ENCODE results near the gene GLDN. TPM values are rescaled to one million over a fixed set of nuclear protein-coding genes. Genes with fewer than 3 reads are reported as not detected.

Gene GLDN
- polyA plus RNA-seq, 1 donor from 2014 or later = 0.58 TPM

DNA sequence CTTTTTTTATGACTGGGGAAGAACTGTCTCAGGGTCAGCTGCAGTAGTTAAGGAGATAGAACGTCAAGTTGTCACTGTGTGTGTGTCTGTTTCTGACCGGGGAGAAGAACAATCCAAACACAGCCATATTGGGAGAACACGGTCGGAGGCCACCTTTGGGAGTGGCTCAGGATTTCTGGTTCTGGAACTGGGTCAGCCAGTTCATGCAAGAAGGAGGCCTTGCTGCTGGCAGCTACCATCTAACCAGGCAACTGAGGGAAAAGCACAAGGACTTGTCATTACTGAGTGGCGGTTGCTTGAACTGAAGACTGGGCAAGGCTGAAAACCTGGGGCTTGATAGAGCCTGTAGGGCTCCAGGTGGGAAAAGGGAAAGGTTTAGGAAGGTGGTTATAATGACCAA is 24.6 kb downstream of the GLDN start:
- H3K9me2 ChIP-seq (ENCODE audit: insufficient read depth, low read length) = no peaks in the 10 kb centered on the region
- no peaks in the 10 kb centered on the region for H3K9me3 ChIP-seq (ENCODE audit: low read length)
- H2AFZ ChIP-seq (ENCODE audit: low read depth, low read length) = no peak overlapping the region
- no peaks in the 10 kb centered on the region for H3F3A ChIP-seq (ENCODE audit: insufficient read depth, low read length, poor library complexity, severe bottlenecking)
- H3K27ac ChIP-seq (ENCODE audit: low read length) = no peak overlapping the region
- H3K4me3 ChIP-seq (ENCODE audit: low read length) = no peak overlapping the region
- H3K36me3 ChIP-seq (ENCODE audit: insufficient read depth, low read length) = no peaks in the 10 kb centered on the region
- H3K79me2 ChIP-seq (replicated peaks; ENCODE audit: insufficient read depth, low read length) = no peaks in the 10 kb centered on the region
- TF ChIP-seq POLR2AphosphoS5 (IDR thresholded peaks at IDR 0.05) (no peak), EZH2 (IDR thresholded peaks at IDR 0.05; ENCODE audit: borderline replicate concordance, insufficient read depth, low read length, poor library complexity, severe bottlenecking) (no peak), RAD21 (conservative IDR thresholded peaks at IDR 0.05) (no peak), SMC3 (conservative IDR thresholded peaks at IDR 0.05; ENCODE audit: poor library complexity) (no peak), EP300 (conservative IDR thresholded peaks at IDR 0.05; ENCODE audit: poor library complexity, severe bottlenecking) (no peak), TAF1 (IDR thresholded peaks at IDR 0.05; ENCODE audit: low read depth) (no peak), MXI1 (conservative IDR thresholded peaks at IDR 0.05; ENCODE audit: poor library complexity, severe bottlenecking) (no peak)
- TF ChIP-seq, protein P1, sequence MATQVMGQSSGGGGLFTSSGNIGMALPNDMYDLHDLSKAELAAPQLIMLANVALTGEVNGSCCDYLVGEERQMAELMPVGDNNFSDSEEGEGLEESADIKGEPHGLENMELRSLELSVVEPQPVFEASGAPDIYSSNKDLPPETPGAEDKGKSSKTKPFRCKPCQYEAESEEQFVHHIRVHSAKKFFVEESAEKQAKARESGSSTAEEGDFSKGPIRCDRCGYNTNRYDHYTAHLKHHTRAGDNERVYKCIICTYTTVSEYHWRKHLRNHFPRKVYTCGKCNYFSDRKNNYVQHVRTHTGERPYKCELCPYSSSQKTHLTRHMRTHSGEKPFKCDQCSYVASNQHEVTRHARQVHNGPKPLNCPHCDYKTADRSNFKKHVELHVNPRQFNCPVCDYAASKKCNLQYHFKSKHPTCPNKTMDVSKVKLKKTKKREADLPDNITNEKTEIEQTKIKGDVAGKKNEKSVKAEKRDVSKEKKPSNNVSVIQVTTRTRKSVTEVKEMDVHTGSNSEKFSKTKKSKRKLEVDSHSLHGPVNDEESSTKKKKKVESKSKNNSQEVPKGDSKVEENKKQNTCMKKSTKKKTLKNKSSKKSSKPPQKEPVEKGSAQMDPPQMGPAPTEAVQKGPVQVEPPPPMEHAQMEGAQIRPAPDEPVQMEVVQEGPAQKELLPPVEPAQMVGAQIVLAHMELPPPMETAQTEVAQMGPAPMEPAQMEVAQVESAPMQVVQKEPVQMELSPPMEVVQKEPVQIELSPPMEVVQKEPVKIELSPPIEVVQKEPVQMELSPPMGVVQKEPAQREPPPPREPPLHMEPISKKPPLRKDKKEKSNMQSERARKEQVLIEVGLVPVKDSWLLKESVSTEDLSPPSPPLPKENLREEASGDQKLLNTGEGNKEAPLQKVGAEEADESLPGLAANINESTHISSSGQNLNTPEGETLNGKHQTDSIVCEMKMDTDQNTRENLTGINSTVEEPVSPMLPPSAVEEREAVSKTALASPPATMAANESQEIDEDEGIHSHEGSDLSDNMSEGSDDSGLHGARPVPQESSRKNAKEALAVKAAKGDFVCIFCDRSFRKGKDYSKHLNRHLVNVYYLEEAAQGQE (IDR thresholded peaks at IDR 0.05; ENCODE audit: borderline replicate concordance) = no peak
- TF ChIP-seq, protein P2, sequence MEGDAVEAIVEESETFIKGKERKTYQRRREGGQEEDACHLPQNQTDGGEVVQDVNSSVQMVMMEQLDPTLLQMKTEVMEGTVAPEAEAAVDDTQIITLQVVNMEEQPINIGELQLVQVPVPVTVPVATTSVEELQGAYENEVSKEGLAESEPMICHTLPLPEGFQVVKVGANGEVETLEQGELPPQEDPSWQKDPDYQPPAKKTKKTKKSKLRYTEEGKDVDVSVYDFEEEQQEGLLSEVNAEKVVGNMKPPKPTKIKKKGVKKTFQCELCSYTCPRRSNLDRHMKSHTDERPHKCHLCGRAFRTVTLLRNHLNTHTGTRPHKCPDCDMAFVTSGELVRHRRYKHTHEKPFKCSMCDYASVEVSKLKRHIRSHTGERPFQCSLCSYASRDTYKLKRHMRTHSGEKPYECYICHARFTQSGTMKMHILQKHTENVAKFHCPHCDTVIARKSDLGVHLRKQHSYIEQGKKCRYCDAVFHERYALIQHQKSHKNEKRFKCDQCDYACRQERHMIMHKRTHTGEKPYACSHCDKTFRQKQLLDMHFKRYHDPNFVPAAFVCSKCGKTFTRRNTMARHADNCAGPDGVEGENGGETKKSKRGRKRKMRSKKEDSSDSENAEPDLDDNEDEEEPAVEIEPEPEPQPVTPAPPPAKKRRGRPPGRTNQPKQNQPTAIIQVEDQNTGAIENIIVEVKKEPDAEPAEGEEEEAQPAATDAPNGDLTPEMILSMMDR (IDR thresholded peaks at IDR 0.05; ENCODE audit: poor library complexity, severe bottlenecking) = no peak
- no peaks in the 10 kb centered on the region for H3K27me3 ChIP-seq (ENCODE audit: insufficient read depth, low read depth, low read length)
- no peak overlapping the region for H3K9ac ChIP-seq (ENCODE audit: low read length)
- no peak overlapping the region for H3K4me2 ChIP-seq (ENCODE audit: low read length)
- no peaks in the 10 kb centered on the region for H4K20me1 ChIP-seq (ENCODE audit: insufficient read depth)

DNA sequence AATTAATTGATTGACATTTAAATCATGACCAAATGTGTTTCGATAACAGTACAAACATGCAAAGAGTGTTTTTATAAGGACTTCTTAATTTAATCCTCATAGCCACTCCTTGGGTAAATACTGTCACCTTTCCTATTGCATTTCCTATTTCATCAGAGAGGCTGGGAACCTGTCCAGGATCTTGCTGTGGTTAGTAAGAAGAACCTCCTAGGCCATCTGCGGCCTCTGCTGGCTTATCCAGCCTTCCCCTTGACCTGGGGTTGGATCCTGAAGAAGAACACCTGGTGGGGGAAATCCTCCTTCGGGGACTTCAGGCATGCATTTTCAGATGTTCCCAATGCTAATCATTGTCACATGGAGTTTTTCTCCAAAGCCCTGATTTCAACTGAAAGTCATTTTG is 25.5 kb downstream of the GLDN start:
- Histone ChIP-seq H3K27me3 (ENCODE audit: insufficient read depth, low read depth, low read length) (no peaks in the 10 kb centered on the region), H3K9me3 (ENCODE audit: low read length) (no peaks in the 10 kb centered on the region), H3K4me2 (ENCODE audit: low read length) (no peak overlapping the region), H3K79me2 (replicated peaks; ENCODE audit: insufficient read depth, low read length) (no peaks in the 10 kb centered on the region), H3K9me2 (ENCODE audit: insufficient read depth, low read length) (no peaks in the 10 kb centered on the region), H3K27ac (ENCODE audit: low read length) (no peak overlapping the region), H4K20me1 (ENCODE audit: insufficient read depth) (no peaks in the 10 kb centered on the region), H3K9ac (ENCODE audit: low read length) (no peak overlapping the region), H3K4me3 (ENCODE audit: low read length) (no peak overlapping the region), H3F3A (ENCODE audit: insufficient read depth, low read length, poor library complexity, severe bottlenecking) (no peaks in the 10 kb centered on the region), H3K36me3 (ENCODE audit: insufficient read depth, low read length) (no peaks in the 10 kb centered on the region), H2AFZ (ENCODE audit: low read depth, low read length) (no peak overlapping the region)
- TF ChIP-seq EP300 (conservative IDR thresholded peaks at IDR 0.05; ENCODE audit: poor library complexity, severe bottlenecking) = no peak
- TF ChIP-seq EZH2 (IDR thresholded peaks at IDR 0.05; ENCODE audit: borderline replicate concordance, insufficient read depth, low read length, poor library complexity, severe bottlenecking) = no peak
- TF ChIP-seq, protein P2 (IDR thresholded peaks at IDR 0.05; ENCODE audit: poor library complexity, severe bottlenecking) = no peak
- TF ChIP-seq SMC3 (conservative IDR thresholded peaks at IDR 0.05; ENCODE audit: poor library complexity) = no peak
- TF ChIP-seq MXI1 (conservative IDR thresholded peaks at IDR 0.05; ENCODE audit: poor library complexity, severe bottlenecking) = no peak
- TF ChIP-seq POLR2AphosphoS5 (IDR thresholded peaks at IDR 0.05) = no peak
- TF ChIP-seq, protein P1 (IDR thresholded peaks at IDR 0.05; ENCODE audit: borderline replicate concordance) = no peak
- TF ChIP-seq RAD21 (conservative IDR thresholded peaks at IDR 0.05) = no peak
- TF ChIP-seq TAF1 (IDR thresholded peaks at IDR 0.05; ENCODE audit: low read depth) = no peak

Measured in neural cell (in vitro differentiated cells).